HPDE6-E6E7 (cell line): ENCODE measurements around the gene TTC9.

Experiments
- DNase-seq: peaks from one replicate; pipeline ENCODE4 v3.0.0; 2011; ENCODE audit warnings: missing footprints; ENCODE audit errors: extremely low spot score

Gene TTC9

GRCh38 chr14:70716483-70716882 lies 74.8 kb downstream of the TTC9 start:
- no peak for DNase-seq

- DNase-seq = no peak
Measured at GRCh38 chr14:70716958-70717357, 75.2 kb downstream of the TTC9 start.

- DNase-seq = peak; percentile 59
Measured at GRCh38 chr14:70718383-70719118, 76.8 kb downstream of the TTC9 start.

GRCh38 chr14:70721542-70721941 lies 79.8 kb downstream of the TTC9 start:
- DNase-seq = no peak

- no peak for DNase-seq
Measured at GRCh38 chr14:70722418-70722817, 80.7 kb downstream of the TTC9 start.

- DNase-seq = no peak
Measured at GRCh38 chr14:70723276-70723675, 81.6 kb downstream of the TTC9 start.

- DNase-seq = no peak
Measured at GRCh38 chr14:70724110-70724509, 82.4 kb downstream of the TTC9 start.

- no peak for DNase-seq
Measured at GRCh38 chr14:70724944-70725343, 83.2 kb downstream of the TTC9 start.
